Middle frontal gyrus (tissue), 1 donor: ENCODE data around the gene RFC3.

ENCODE experiments used
- DNase-seq: peaks from one replicate; pipeline ENCODE4 v3.0.0-alpha.2; 2015; ENCODE audit warnings: low spot score; ENCODE audit errors: extremely low spot score

RFC3 gene

GRCh38 chr13:33863188-33863789 is 45.3 kb downstream of the RFC3 start:
- no peak for DNase-seq

- DNase-seq, result no peak
These were observed 48.0 kb downstream of the RFC3 start for GRCh38 chr13:33865945-33866344.

GRCh38 chr13:33867472-33867871 is 49.5 kb downstream of the RFC3 start:
- no peak for DNase-seq

- no peak for DNase-seq
These were observed 50.5 kb downstream of the RFC3 start for GRCh38 chr13:33868343-33868994.

- no peak for DNase-seq
These were observed 51.1 kb downstream of the RFC3 start for GRCh38 chr13:33869005-33869404.

- no peak for DNase-seq
These were observed 52.2 kb downstream of the RFC3 start for GRCh38 chr13:33870046-33870668.

GRCh38 chr13:33871207-33872004 is 53.5 kb downstream of the RFC3 start:
- DNase-seq, result no peak

GRCh38 chr13:33872005-33872351 is 54.0 kb downstream of the RFC3 start:
- DNase-seq, result no peak

- DNase-seq, result no peak
These were observed 55.4 kb downstream of the RFC3 start for GRCh38 chr13:33873251-33873908.

- DNase-seq, result no peak
These were observed 56.9 kb downstream of the RFC3 start for GRCh38 chr13:33874871-33875270.

- DNase-seq, result no peak
These were observed 57.9 kb downstream of the RFC3 start for GRCh38 chr13:33875618-33876401.

- DNase-seq, result no peak
These were observed 58.9 kb downstream of the RFC3 start for GRCh38 chr13:33876716-33877394.

- DNase-seq, result no peak
These were observed 61.2 kb downstream of the RFC3 start for GRCh38 chr13:33879118-33879517.

GRCh38 chr13:33882804-33883203 is 64.9 kb downstream of the RFC3 start:
- DNase-seq, result no peak

- no peak for DNase-seq
These were observed 66.7 kb downstream of the RFC3 start for GRCh38 chr13:33884531-33885220.
